Upper lobe of left lung (tissue), 4 donors: ENCODE results near the gene XAB2.

Source experiments
- EP300 ChIP-seq, 4 donors: sonication (generic); formaldehyde crosslinking; IDR thresholded peaks; one replicate each; pipeline ENCODE4 v1.5.1; 2017; ENCODE audit warnings: antibody characterized with exemption in 4 of 4, control low read depth in 2 of 4
- POLR2A ChIP-seq, 4 donors: fragments of 450-650 bp; IDR thresholded peaks; one replicate each; pipeline ENCODE4 v1.5.1; 2016 to 2017; ENCODE audit warnings: antibody characterized with exemption in 4 of 4, mild to moderate bottlenecking in 2 of 4
- POLR2AphosphoS5 ChIP-seq, 2 donors: sonication (generic); formaldehyde crosslinking; IDR thresholded peaks; one replicate each; pipeline ENCODE4 v1.5.1; 2017; ENCODE audit warnings: antibody characterized with exemption in 2 of 2
- TF ChIP-seq, protein P1 (sequence below), 6 experiments: fragments of 450-650 bp in 4 of 6; fragments of 200-600 bp in 2 of 6; sonication (generic) in 2 of 6; IDR thresholded peaks; one replicate each; pipeline ENCODE4 v1.5.1; 2016 to 2019; ENCODE audit warnings: antibody characterized with exemption in 6 of 6

DNA sequence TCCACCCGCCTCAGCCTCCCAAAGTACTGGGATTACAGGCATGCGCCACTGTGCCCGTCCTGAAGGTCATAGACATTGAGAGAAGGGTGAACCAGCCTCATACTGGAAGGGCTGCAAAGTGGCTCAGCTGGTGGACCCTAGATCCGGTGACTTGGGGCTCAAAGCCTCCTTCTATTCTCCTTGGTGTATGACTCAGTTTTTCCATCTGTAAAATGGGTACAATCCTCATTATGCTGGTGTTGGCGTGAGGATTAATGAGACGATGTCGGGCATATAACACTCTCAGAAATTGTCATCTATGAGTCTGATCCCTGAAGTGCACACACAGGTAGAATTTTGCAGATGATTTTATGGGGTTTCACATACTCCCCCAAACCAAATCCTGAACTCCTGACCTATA is 39.5 kb downstream of the XAB2 start:
- TF ChIP-seq, protein P1, sequence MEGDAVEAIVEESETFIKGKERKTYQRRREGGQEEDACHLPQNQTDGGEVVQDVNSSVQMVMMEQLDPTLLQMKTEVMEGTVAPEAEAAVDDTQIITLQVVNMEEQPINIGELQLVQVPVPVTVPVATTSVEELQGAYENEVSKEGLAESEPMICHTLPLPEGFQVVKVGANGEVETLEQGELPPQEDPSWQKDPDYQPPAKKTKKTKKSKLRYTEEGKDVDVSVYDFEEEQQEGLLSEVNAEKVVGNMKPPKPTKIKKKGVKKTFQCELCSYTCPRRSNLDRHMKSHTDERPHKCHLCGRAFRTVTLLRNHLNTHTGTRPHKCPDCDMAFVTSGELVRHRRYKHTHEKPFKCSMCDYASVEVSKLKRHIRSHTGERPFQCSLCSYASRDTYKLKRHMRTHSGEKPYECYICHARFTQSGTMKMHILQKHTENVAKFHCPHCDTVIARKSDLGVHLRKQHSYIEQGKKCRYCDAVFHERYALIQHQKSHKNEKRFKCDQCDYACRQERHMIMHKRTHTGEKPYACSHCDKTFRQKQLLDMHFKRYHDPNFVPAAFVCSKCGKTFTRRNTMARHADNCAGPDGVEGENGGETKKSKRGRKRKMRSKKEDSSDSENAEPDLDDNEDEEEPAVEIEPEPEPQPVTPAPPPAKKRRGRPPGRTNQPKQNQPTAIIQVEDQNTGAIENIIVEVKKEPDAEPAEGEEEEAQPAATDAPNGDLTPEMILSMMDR (IDR thresholded peaks at IDR 0.05) = no peak
- TF ChIP-seq POLR2A (IDR thresholded peaks at IDR 0.05) (no peak), EP300 (IDR thresholded peaks at IDR 0.05) (no peak), POLR2AphosphoS5 (IDR thresholded peaks at IDR 0.05) (no peak)
